ENCODE results near the gene DMD.

Gene DMD

GRCh38 chrX:31705816-31706215, 1505.5 kb downstream of the DMD start:
- Mint-ChIP-seq H3K27me3 (no peaks in the 10 kb centered on the region), H3K4me3 (no peak overlapping the region), H3K9me3 (peaks cover 2 to 7% of the 10 kb centered on the region in 2 donors), H3K27ac (no peak overlapping the region), H3K4me1 (ENCODE audit: low read depth in 2 of 2) (no peaks in the 10 kb centered on the region), H3K36me3 (ENCODE audit: insufficient read depth) (no peaks in the 10 kb centered on the region)
- DNase-seq (no peak), ATAC-seq (replicated peaks) (no peak)

- no peaks in the 10 kb centered on the region for H3K36me3 Mint-ChIP-seq (ENCODE audit: insufficient read depth)
- H3K27ac Mint-ChIP-seq: no peak overlapping the region
- H3K4me1 Mint-ChIP-seq (ENCODE audit: low read depth in 2 of 2): no peaks in the 10 kb centered on the region
- H3K9me3 Mint-ChIP-seq: peaks cover 2 to 7% of the 10 kb centered on the region in 2 donors
- ATAC-seq (replicated peaks) (no peak), DNase-seq (no peak)
- H3K4me3 Mint-ChIP-seq: no peak overlapping the region
- no peaks in the 10 kb centered on the region for H3K27me3 Mint-ChIP-seq
Measured at GRCh38 chrX:31704938-31705337, 1506.4 kb downstream of the DMD start.

GRCh38 chrX:31702222-31702621, 1509.1 kb downstream of the DMD start:
- H3K27me3 Mint-ChIP-seq: no peaks in the 10 kb centered on the region
- DNase-seq (no peak), ATAC-seq (replicated peaks) (no peak)
- no peak overlapping the region for H3K27ac Mint-ChIP-seq
- H3K4me1 Mint-ChIP-seq (ENCODE audit: low read depth in 2 of 2): no peaks in the 10 kb centered on the region
- H3K4me3 Mint-ChIP-seq: no peak overlapping the region
- H3K36me3 Mint-ChIP-seq (ENCODE audit: insufficient read depth): no peaks in the 10 kb centered on the region
- H3K9me3 Mint-ChIP-seq: peaks cover 2 to 7% of the 10 kb centered on the region in 2 donors

- Mint-ChIP-seq H3K4me1 (ENCODE audit: low read depth in 2 of 2) (no peaks in the 10 kb centered on the region), H3K4me3 (no peak overlapping the region), H3K27me3 (no peaks in the 10 kb centered on the region), H3K36me3 (ENCODE audit: insufficient read depth) (no peaks in the 10 kb centered on the region), H3K27ac (no peak overlapping the region), H3K9me3 (peaks cover 0 to 2% of the 10 kb centered on the region in 2 donors)
- DNase-seq (no peak), ATAC-seq (replicated peaks) (no peak)
Measured at GRCh38 chrX:31697294-31697916, 1513.9 kb downstream of the DMD start.

GRCh38 chrX:31679861-31680260, 1531.5 kb downstream of the DMD start:
- Mint-ChIP-seq H3K9me3 (peaks cover 0 to 2% of the 10 kb centered on the region in 2 donors), H3K4me1 (ENCODE audit: low read depth in 2 of 2) (no peaks in the 10 kb centered on the region), H3K4me3 (no peak overlapping the region), H3K36me3 (ENCODE audit: insufficient read depth) (no peaks in the 10 kb centered on the region), H3K27me3 (no peaks in the 10 kb centered on the region), H3K27ac (no peak overlapping the region)
- no peak for ATAC-seq (replicated peaks)
- no peak for DNase-seq

- no peak for ATAC-seq (replicated peaks)
- DNase-seq: no peak
- Mint-ChIP-seq H3K27me3 (no peaks in the 10 kb centered on the region), H3K9me3 (peaks cover 0 to 3% of the 10 kb centered on the region in 2 donors), H3K27ac (no peak overlapping the region), H3K4me1 (ENCODE audit: low read depth in 2 of 2) (no peaks in the 10 kb centered on the region), H3K36me3 (ENCODE audit: insufficient read depth) (no peaks in the 10 kb centered on the region), H3K4me3 (no peak overlapping the region)
Measured at GRCh38 chrX:31670245-31670644, 1541.1 kb downstream of the DMD start.

- H3K36me3 Mint-ChIP-seq (ENCODE audit: insufficient read depth): no peaks in the 10 kb centered on the region
- H3K27ac Mint-ChIP-seq: no peak overlapping the region
Measured at GRCh38 chrX:31665454-31665853, 1545.9 kb downstream of the DMD start.

GRCh38 chrX:31663172-31663571, 1548.2 kb downstream of the DMD start:
- Mint-ChIP-seq H3K27me3 (no peaks in the 10 kb centered on the region), H3K27ac (no peak overlapping the region), H3K9me3 (peaks cover 0 to 7% of the 10 kb centered on the region in 2 donors)

More at GRCh38 chrX:31665454-31665853, 1545.9 kb downstream of the DMD start:
- Mint-ChIP-seq H3K9me3 (peaks cover 2 to 7% of the 10 kb centered on the region in 2 donors), H3K4me1 (ENCODE audit: low read depth in 2 of 2) (no peaks in the 10 kb centered on the region), H3K4me3 (no peak overlapping the region), H3K27me3 (no peaks in the 10 kb centered on the region)
- no peak for ATAC-seq (replicated peaks)
- DNase-seq: no peak

GRCh38 chrX:31661280-31661810, 1550.0 kb downstream of the DMD start:
- no peak for ATAC-seq (replicated peaks)

More at GRCh38 chrX:31663172-31663571, 1548.2 kb downstream of the DMD start:
- no peaks in the 10 kb centered on the region for H3K36me3 Mint-ChIP-seq (ENCODE audit: insufficient read depth)
- H3K4me1 Mint-ChIP-seq (ENCODE audit: low read depth in 2 of 2): no peaks in the 10 kb centered on the region
- DNase-seq (no peak), ATAC-seq (replicated peaks) (no peak)
- no peak overlapping the region for H3K4me3 Mint-ChIP-seq

GRCh38 chrX:31658360-31658759, 1553.0 kb downstream of the DMD start:
- H3K27me3 Mint-ChIP-seq: no peaks in the 10 kb centered on the region
- DNase-seq (no peak), ATAC-seq (replicated peaks) (no peak)
- H3K27ac Mint-ChIP-seq: no peak overlapping the region
- peaks cover 0 to under 1% of the 10 kb centered on the region in 2 donors for H3K9me3 Mint-ChIP-seq
- H3K4me3 Mint-ChIP-seq: no peak overlapping the region
- no peaks in the 10 kb centered on the region for H3K36me3 Mint-ChIP-seq (ENCODE audit: insufficient read depth)
- no peaks in the 10 kb centered on the region for H3K4me1 Mint-ChIP-seq (ENCODE audit: low read depth in 2 of 2)

More at GRCh38 chrX:31661280-31661810, 1550.0 kb downstream of the DMD start:
- Mint-ChIP-seq H3K4me1 (ENCODE audit: low read depth in 2 of 2) (no peaks in the 10 kb centered on the region), H3K27ac (no peak overlapping the region), H3K9me3 (peaks cover 0 to 7% of the 10 kb centered on the region in 2 donors), H3K27me3 (no peaks in the 10 kb centered on the region), H3K36me3 (ENCODE audit: insufficient read depth) (no peaks in the 10 kb centered on the region), H3K4me3 (no peak overlapping the region)
- no peak for DNase-seq

- ATAC-seq (replicated peaks) (no peak), DNase-seq (no peak)
- Mint-ChIP-seq H3K4me1 (ENCODE audit: low read depth in 2 of 2) (no peaks in the 10 kb centered on the region), H3K4me3 (no peak overlapping the region), H3K36me3 (ENCODE audit: insufficient read depth) (no peaks in the 10 kb centered on the region), H3K27me3 (no peaks in the 10 kb centered on the region), H3K9me3 (peaks cover 0 to 4% of the 10 kb centered on the region in 2 donors), H3K27ac (no peak overlapping the region)
Measured at GRCh38 chrX:31656013-31656412, 1555.3 kb downstream of the DMD start.

GRCh38 chrX:31653422-31653821, 1557.9 kb downstream of the DMD start:
- no peak overlapping the region for H3K27ac Mint-ChIP-seq
- H3K4me3 Mint-ChIP-seq: no peak overlapping the region
- ATAC-seq (replicated peaks) (no peak), DNase-seq (no peak)
- H3K9me3 Mint-ChIP-seq: peaks cover 0 to 4% of the 10 kb centered on the region in 2 donors
- no peaks in the 10 kb centered on the region for H3K36me3 Mint-ChIP-seq (ENCODE audit: insufficient read depth)
- H3K27me3 Mint-ChIP-seq: no peaks in the 10 kb centered on the region
- H3K4me1 Mint-ChIP-seq (ENCODE audit: low read depth in 2 of 2): no peaks in the 10 kb centered on the region

GRCh38 chrX:31652650-31653049, 1558.7 kb downstream of the DMD start:
- H3K4me1 Mint-ChIP-seq (ENCODE audit: low read depth in 2 of 2): no peaks in the 10 kb centered on the region
- peaks cover 0 to 4% of the 10 kb centered on the region in 2 donors for H3K9me3 Mint-ChIP-seq
- H3K4me3 Mint-ChIP-seq: no peak overlapping the region
- no peaks in the 10 kb centered on the region for H3K36me3 Mint-ChIP-seq (ENCODE audit: insufficient read depth)
- ATAC-seq (replicated peaks) (no peak), DNase-seq (no peak)
- H3K27ac Mint-ChIP-seq: no peak overlapping the region
- H3K27me3 Mint-ChIP-seq: no peaks in the 10 kb centered on the region

GRCh38 chrX:31649201-31649600, 1562.1 kb downstream of the DMD start:
- ATAC-seq (replicated peaks) (no peak), DNase-seq (no peak)
- Mint-ChIP-seq H3K9me3 (peaks cover 0 to 6% of the 10 kb centered on the region in 2 donors), H3K27me3 (no peaks in the 10 kb centered on the region), H3K27ac (no peak overlapping the region), H3K4me3 (no peak overlapping the region), H3K4me1 (ENCODE audit: low read depth in 2 of 2) (no peaks in the 10 kb centered on the region), H3K36me3 (ENCODE audit: insufficient read depth) (no peaks in the 10 kb centered on the region)
